Fibroblast of villous mesenchyme (primary cell): Measurements from ENCODE around the gene ZNF836. TPM values are rescaled to one million over a fixed set of nuclear protein-coding genes. Genes with fewer than 3 reads are reported as not detected.

Experiments used
- DNase-seq: peaks from one replicate; pipeline ENCODE4 v3.0.0-alpha.2; 2010; ENCODE audit warnings: low read depth
- H3K4me3 ChIP-seq: 2 replicates; pipeline ENCODE4 v1.5.1; 2011; ENCODE audit warnings: low read depth, mild to moderate bottlenecking, low read length
- CTCF ChIP-seq: IDR thresholded peaks from 2 replicates; pipeline ENCODE4 v1.5.1; 2012; ENCODE audit warnings: low read depth, mild to moderate bottlenecking, low read length; ENCODE audit not compliant: insufficient read depth
- total RNA-seq: library from RNA; depleted of rRNA; stranded (reverse); fragments of >200 nt; gene quantifications from 2 replicates; pipeline ENCODE4 v1.2.3, GENCODE V29; 2012

Gene ZNF836
- total RNA-seq, 1 donor = 11.7 TPM

- DNase-seq = no peak
- peak overlapping the region; percentile 100 for H3K4me3 ChIP-seq
- no peak for TF ChIP-seq CTCF
These were observed 32.5 kb downstream of the ZNF836 start for GRCh38 chr19:52138983-52139251.

GRCh38 chr19:52138278-52138982 lies 33.0 kb downstream of the ZNF836 start:
- no peak for TF ChIP-seq CTCF
- DNase-seq = peak; percentile 13
- peak overlapping the region; percentile 100 for H3K4me3 ChIP-seq

- no peak for DNase-seq
- H3K4me3 ChIP-seq = no peak overlapping the region
- TF ChIP-seq CTCF = no peak
These were observed 51.1 kb downstream of the ZNF836 start for GRCh38 chr19:52120286-52120685.

GRCh38 chr19:52115526-52116053 lies 55.8 kb downstream of the ZNF836 start:
- H3K4me3 ChIP-seq = no peak overlapping the region
- DNase-seq = no peak
- TF ChIP-seq CTCF = no peak

GRCh38 chr19:52114691-52115090 lies 56.7 kb downstream of the ZNF836 start:
- no peak for DNase-seq
- H3K4me3 ChIP-seq = no peak overlapping the region
- TF ChIP-seq CTCF = no peak

- DNase-seq = no peak
- no peak for TF ChIP-seq CTCF
- no peak overlapping the region for H3K4me3 ChIP-seq
These were observed 58.8 kb downstream of the ZNF836 start for GRCh38 chr19:52112624-52113023.

- no peak for DNase-seq
- H3K4me3 ChIP-seq = no peak overlapping the region
- TF ChIP-seq CTCF = no peak
These were observed 60.6 kb downstream of the ZNF836 start for GRCh38 chr19:52110780-52111179.
